Measurements from ENCODE around the gene ARFGAP3.
"Not testable (repeated sequence)": the region's sequence is repeated elsewhere in the genome, so short reads cannot be mapped to it uniquely, and the experiment has no call there.

The ARFGAP3 gene

DNA sequence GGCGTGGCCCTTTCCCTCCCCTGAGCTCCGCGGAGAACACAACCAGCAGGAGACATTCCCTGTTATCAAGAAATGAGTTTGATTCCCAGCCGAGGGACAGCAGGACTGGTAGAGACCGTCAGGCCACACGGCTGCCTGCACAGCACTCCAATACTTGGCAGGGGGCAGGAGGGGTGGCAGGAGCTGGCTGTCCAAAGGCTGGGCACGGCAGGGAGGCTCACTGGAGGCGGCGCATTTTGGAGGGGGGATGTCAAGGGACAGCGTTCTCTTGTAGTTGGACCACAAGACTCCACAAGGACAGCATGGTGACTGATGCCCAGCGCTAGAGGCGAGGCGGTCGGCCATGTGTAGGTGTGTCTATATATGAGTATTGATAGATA lies 69.7 kb downstream of the ARFGAP3 start:
- Histone ChIP-seq H3K4me3 (ENCODE audit: low read depth, low read length) (no peak overlapping the region), H3K9me3 (ENCODE audit: control insufficient read depth, insufficient read depth, low read depth, low read length) (no peaks in the 10 kb centered on the region), H3K27ac (ENCODE audit: extremely low read depth, low read depth, low read length) (no peak overlapping the region), H3K36me3 (ENCODE audit: control insufficient read depth in 2 of 2, insufficient read depth in 1 of 2, low read length in 2 of 2) (no peaks in the 10 kb centered on the region), H3K4me1 (ENCODE audit: control insufficient read depth, insufficient read depth, low read length) (no peaks in the 10 kb centered on the region)
- POLR2A ChIA-PET = no interaction called here
- CTCF ChIA-PET = interaction anchor here (0.9 kb wide), 1 partner anchor 247 kb away, joined by 4 read pairs; no protein-coding TSS in a partner anchor
- TF ChIP-seq ZIC2 (tag by site-specific recombination; IDR thresholded peaks at IDR 0.05) = peak; percentile 88
- TF ChIP-seq ZFP37 (tag by site-specific recombination; IDR thresholded peaks at IDR 0.05) = no peak

- TF ChIP-seq, protein P1, sequence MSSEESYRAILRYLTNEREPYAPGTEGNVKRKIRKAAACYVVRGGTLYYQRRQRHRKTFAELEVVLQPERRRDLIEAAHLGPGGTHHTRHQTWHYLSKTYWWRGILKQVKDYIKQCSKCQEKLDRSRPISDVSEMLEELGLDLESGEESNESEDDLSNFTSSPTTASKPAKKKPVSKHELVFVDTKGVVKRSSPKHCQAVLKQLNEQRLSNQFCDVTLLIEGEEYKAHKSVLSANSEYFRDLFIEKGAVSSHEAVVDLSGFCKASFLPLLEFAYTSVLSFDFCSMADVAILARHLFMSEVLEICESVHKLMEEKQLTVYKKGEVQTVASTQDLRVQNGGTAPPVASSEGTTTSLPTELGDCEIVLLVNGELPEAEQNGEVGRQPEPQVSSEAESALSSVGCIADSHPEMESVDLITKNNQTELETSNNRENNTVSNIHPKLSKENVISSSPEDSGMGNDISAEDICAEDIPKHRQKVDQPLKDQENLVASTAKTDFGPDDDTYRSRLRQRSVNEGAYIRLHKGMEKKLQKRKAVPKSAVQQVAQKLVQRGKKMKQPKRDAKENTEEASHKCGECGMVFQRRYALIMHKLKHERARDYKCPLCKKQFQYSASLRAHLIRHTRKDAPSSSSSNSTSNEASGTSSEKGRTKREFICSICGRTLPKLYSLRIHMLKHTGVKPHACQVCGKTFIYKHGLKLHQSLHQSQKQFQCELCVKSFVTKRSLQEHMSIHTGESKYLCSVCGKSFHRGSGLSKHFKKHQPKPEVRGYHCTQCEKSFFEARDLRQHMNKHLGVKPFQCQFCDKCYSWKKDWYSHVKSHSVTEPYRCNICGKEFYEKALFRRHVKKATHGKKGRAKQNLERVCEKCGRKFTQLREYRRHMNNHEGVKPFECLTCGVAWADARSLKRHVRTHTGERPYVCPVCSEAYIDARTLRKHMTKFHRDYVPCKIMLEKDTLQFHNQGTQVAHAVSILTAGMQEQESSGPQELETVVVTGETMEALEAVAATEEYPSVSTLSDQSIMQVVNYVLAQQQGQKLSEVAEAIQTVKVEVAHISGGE (tag by site-specific recombination; conservative IDR thresholded peaks at IDR 0.05; ENCODE audit: low read depth) = peak; percentile 70
- no peak for TF ChIP-seq ZNF645 (tag by site-specific recombination; IDR thresholded peaks at IDR 0.05)
- Histone ChIP-seq H3K4me1 (ENCODE audit: control insufficient read depth, insufficient read depth, low read length) (no peaks in the 10 kb centered on the region), H3K27ac (ENCODE audit: extremely low read depth, low read depth, low read length) (no peak overlapping the region), H3K9me3 (ENCODE audit: control insufficient read depth, insufficient read depth, low read depth, low read length) (no peaks in the 10 kb centered on the region), H3K36me3 (ENCODE audit: control insufficient read depth in 2 of 2, insufficient read depth in 1 of 2, low read length in 2 of 2) (no peaks in the 10 kb centered on the region), H3K4me3 (ENCODE audit: low read depth, low read length) (no peak overlapping the region)
- CTCF ChIA-PET = interaction anchor here (0.9 kb wide), 1 partner anchor 248 kb away, joined by 4 read pairs; no protein-coding TSS in a partner anchor
- POLR2A ChIA-PET = no interaction called here
Measured at GRCh38 chr22:42786606-42787356, 70.3 kb downstream of the ARFGAP3 start.

DNA sequence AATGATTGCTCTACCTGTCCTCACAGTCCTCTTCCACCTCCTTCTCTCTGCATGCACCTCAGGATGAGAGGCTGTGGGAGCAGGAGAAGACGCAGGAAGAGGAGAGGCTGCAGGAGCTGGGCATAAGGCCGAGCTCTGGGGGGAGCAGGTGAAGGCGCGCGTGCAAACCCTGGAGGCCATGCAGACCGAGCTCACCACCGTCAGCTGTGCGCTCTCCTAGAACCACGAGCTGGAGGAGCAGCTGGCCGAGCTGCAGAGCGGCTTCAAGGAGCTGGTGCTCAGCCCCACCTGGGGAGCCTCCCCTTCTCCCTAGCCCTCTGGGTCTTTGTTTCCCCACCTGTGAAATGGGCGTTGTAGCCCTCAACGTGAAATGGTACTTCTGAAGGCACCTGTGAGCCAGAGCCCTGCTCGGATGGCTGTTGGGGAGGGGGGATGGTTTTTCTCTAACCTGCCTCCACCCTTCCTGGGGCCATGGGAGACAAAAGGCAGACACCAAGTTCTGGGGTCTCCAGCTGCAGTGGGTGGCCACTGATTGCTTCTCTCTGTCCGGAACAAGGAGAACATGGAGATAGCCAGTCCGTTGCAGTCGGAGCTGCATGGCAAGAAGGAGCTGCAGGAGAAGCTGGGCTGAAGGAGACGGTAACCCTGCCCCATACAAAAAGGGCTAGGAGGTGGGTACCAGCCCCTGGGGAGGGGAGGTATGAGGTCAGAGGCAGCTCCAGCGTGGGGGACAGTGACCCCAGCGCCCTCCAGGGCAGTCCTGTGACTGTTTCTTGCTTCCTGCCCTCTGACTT lies 71.2 kb downstream of the ARFGAP3 start:
- Histone ChIP-seq H3K4me3 (ENCODE audit: low read depth, low read length) (no peak overlapping the region), H3K36me3 (ENCODE audit: control insufficient read depth in 2 of 2, insufficient read depth in 1 of 2, low read length in 2 of 2) (no peaks in the 10 kb centered on the region), H3K27ac (ENCODE audit: extremely low read depth, low read depth, low read length) (no peak overlapping the region), H3K9me3 (ENCODE audit: control insufficient read depth, insufficient read depth, low read depth, low read length) (no peaks in the 10 kb centered on the region), H3K4me1 (ENCODE audit: control insufficient read depth, insufficient read depth, low read length) (no peaks in the 10 kb centered on the region)
- ChIA-PET POLR2A (no interaction called here), CTCF (interaction anchor here (1.8 kb wide), 1 partner anchor 35 kb away, joined by 6 read pairs; no protein-coding TSS in a partner anchor)
- TF ChIP-seq ZNF341 (tag by site-specific recombination; IDR thresholded peaks at IDR 0.05; ENCODE audit: low read depth) = no peak
- TF ChIP-seq ZFP37 (tag by site-specific recombination; IDR thresholded peaks at IDR 0.05) = no peak
- no peak for TF ChIP-seq ZNF184 (tag by site-specific recombination; IDR thresholded peaks at IDR 0.05)
- TF ChIP-seq ZNF146 (tag by site-specific recombination; IDR thresholded peaks at IDR 0.05) = no peak
- TF ChIP-seq ZSCAN16 (tag by site-specific recombination; IDR thresholded peaks at IDR 0.05) = no peak
- no peak for TF ChIP-seq ZNF621 (tag by site-specific recombination; IDR thresholded peaks at IDR 0.05)
- no peak for TF ChIP-seq YY1 (tag by site-specific recombination; IDR thresholded peaks at IDR 0.05)
- TF ChIP-seq ZNF133 (tag by site-specific recombination; IDR thresholded peaks at IDR 0.05) = no peak
- no peak for TF ChIP-seq KLF8 (tag by site-specific recombination; IDR thresholded peaks at IDR 0.05)
- no peak for TF ChIP-seq ZNF266 (tag by site-specific recombination; IDR thresholded peaks at IDR 0.05; ENCODE audit: low read depth)
- TF ChIP-seq ZNF26 (tag by site-specific recombination; IDR thresholded peaks at IDR 0.05) = no peak
- TF ChIP-seq ZNF202 (tag by site-specific recombination; IDR thresholded peaks at IDR 0.05; ENCODE audit: borderline replicate concordance) = no peak
- no peak for TF ChIP-seq ZNF76 (tag by site-specific recombination; IDR thresholded peaks at IDR 0.05; ENCODE audit: borderline replicate concordance, low read depth)
- no peak for TF ChIP-seq ZBTB1 (tag by site-specific recombination; IDR thresholded peaks at IDR 0.05)

GRCh38 chr22:42782306-42782705 lies 74.8 kb downstream of the ARFGAP3 start:
- H3K36me3 ChIP-seq (ENCODE audit: control insufficient read depth in 2 of 2, insufficient read depth in 1 of 2, low read length in 2 of 2); H3K4me1 ChIP-seq (ENCODE audit: control insufficient read depth, insufficient read depth, low read length); H3K27ac ChIP-seq (ENCODE audit: extremely low read depth, low read depth, low read length); H3K4me3 ChIP-seq (ENCODE audit: low read depth, low read length); H3K9me3 ChIP-seq (ENCODE audit: control insufficient read depth, insufficient read depth, low read depth, low read length): not testable (repeated sequence)
- CTCF ChIA-PET = interaction anchor here (1.0 to 1.2 kb wide), 2 partner anchors 91 to 278 kb away, joined by 4 read pairs; no protein-coding TSS in a partner anchor
- POLR2A ChIA-PET = interaction anchor here (0.7 kb wide), 1 partner anchor 132 kb away, joined by 3 read pairs; no protein-coding TSS in a partner anchor
